Femur (tissue), 1 donor: ENCODE results near the gene ALOX15B.

Experiments used
- DNase-seq: peaks from one replicate; pipeline ENCODE4 v3.0.0-alpha.2; 2017

Gene ALOX15B

GRCh38 chr17:8038954-8039610 is at the start of gene ALOX15B:
Gene ALOX15B, plus strand, starts transcription at chr17:8039059. Its CDS starts 97 bp downstream, at chr17:8039156.
- DNase-seq, result no peak

GRCh38 chr17:7989781-7990655 is 48.8 kb upstream of the ALOX15B start:
- peak; percentile 85 for DNase-seq

- DNase-seq, result no peak
Observed at GRCh38 chr17:7992516-7992915, 46.3 kb upstream of the ALOX15B start.

- no peak for DNase-seq
Observed at GRCh38 chr17:7992924-7993323, 45.9 kb upstream of the ALOX15B start.

- no peak for DNase-seq
Observed at GRCh38 chr17:7993972-7994589, 44.8 kb upstream of the ALOX15B start.

- no peak for DNase-seq
Observed at GRCh38 chr17:7995724-7996123, 43.1 kb upstream of the ALOX15B start.

GRCh38 chr17:7997186-7997585 is 41.7 kb upstream of the ALOX15B start:
- DNase-seq, result no peak

- no peak for DNase-seq
Observed at GRCh38 chr17:8001976-8002720, 36.7 kb upstream of the ALOX15B start, which contains the start of gene GUCY2D. Gene GUCY2D, plus strand, starts transcription at chr17:8002615. Its CDS starts 433 bp downstream, at chr17:8003048.

GRCh38 chr17:8002721-8003593 is 35.9 kb upstream of the ALOX15B start:
- no peak for DNase-seq

- DNase-seq, result no peak
Observed at GRCh38 chr17:8003594-8004181, 35.2 kb upstream of the ALOX15B start.

- no peak for DNase-seq
Observed at GRCh38 chr17:8004899-8005298, 34.0 kb upstream of the ALOX15B start.

GRCh38 chr17:8005357-8005756 is 33.5 kb upstream of the ALOX15B start:
- no peak for DNase-seq

- DNase-seq, result no peak
Observed at GRCh38 chr17:8005967-8006730, 32.7 kb upstream of the ALOX15B start.

GRCh38 chr17:8006836-8007680 is 31.8 kb upstream of the ALOX15B start:
- DNase-seq, result no peak

- DNase-seq, result no peak
Observed at GRCh38 chr17:8007836-8008235, 31.0 kb upstream of the ALOX15B start.

GRCh38 chr17:8012045-8012580 is 26.7 kb upstream of the ALOX15B start:
- no peak for DNase-seq

GRCh38 chr17:8012996-8013640 is 25.7 kb upstream of the ALOX15B start:
- DNase-seq, result no peak

GRCh38 chr17:8013731-8014557 is 24.9 kb upstream of the ALOX15B start:
- no peak for DNase-seq
